ENCODE data around the gene ENTPD2.
"Not testable (repeated sequence)": the region's sequence is repeated elsewhere in the genome, so short reads cannot be mapped to it uniquely, and the experiment has no call there.

ENTPD2 gene

GRCh38 chr9:137006116-137007003 lies 47.5 kb downstream of the ENTPD2 start:
- no peak overlapping the region for H3K4me3 ChIP-seq (ENCODE audit: low read depth, low read length)

GRCh38 chr9:137004285-137004684 lies 49.6 kb downstream of the ENTPD2 start:
- not testable (repeated sequence) for H3K4me3 ChIP-seq (ENCODE audit: low read depth, low read length)

- no peak overlapping the region for H3K4me3 ChIP-seq (ENCODE audit: low read depth, low read length)
Measured at GRCh38 chr9:137002646-137003041, 51.2 kb downstream of the ENTPD2 start.

DNA sequence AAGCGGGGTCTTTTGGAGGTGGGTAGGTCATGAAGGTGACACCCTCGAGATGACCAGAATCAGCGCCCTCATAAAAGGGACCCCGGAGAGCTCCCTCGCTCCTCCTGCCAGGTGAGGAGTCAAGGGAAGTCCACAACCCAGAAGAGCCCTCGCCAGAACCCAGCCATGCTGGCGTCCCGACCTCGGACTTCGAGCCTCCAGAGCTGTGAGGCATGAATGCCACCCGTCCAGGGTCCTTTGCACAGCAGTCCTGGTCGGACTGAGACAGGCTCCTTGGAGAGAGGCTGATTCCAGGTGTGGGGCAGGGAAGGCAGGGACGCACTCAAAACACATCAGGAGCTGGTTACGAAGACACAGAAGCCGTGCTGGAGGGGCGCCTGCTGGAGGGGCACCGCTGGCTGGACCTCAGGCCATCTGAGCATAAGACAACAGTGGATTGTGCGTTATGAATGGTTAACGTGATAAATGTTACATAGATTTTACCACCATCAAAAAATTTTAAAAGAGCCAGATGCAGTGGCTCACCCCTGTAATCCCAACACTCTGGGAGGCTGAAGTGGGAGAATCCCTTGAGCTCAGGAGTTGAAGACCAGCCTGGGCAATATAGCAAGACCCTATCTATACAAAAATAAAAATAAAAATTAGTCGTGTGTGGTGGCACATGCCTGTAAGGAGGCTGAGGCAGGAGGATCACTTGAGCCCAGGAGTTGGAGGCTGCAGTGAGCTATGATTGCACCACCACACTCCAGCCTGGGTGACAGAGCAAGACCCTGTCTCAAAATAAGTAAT lies 51.8 kb downstream of the ENTPD2 start:
- H3K4me3 ChIP-seq (ENCODE audit: low read depth, low read length) = no peak overlapping the region

DNA sequence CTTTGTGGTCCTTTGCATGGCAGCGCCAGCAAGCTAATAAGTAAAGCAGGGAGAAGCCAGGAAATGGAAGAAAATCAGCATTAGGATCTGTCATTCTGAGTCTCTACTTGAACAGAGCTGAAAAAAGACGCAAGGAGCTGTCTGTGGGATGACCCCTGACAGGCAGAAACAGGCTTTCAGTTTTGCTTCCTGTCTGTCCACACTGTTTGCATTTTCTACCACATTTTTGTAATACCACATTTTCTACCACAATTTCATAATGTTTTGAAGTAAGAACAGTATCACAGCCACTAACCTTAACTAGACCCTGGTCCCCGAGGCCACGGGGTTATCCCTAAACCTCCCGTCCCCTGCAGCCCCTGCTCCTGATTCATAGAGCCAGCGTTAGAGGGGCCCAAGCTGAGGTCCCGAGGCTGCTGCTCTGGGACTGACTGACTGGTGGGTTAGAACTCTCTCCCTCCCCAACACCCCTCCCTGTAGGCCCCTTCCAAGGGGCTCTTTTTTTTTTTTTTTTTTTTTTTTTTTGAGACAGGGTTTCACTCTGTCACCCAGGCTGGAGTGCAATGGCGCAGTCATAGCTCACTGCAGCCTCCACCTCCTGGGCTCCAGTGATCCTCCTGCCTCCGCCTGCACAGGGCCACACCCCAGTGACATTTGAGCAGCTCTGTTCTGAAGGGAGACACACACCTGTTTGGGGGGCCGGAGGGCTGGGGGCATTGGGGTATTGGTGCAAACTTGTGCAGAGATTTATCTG lies 53.5 kb downstream of the ENTPD2 start:
- no peak overlapping the region for H3K4me3 ChIP-seq (ENCODE audit: low read depth, low read length)
